Keratinocyte (primary cell): ENCODE data around the gene FDPS. TPM values are rescaled to one million over a fixed set of nuclear protein-coding genes. Genes with fewer than 3 reads are reported as not detected.

Source experiments
- DNase-seq: peaks from one replicate; pipeline ENCODE4 v3.0.0-alpha.2; 2011; ENCODE audit warnings: low read depth, missing footprints, low spot score
- FAIRE-seq: peaks from 2 replicates; lab custom pipeline; 2011; peaks lifted over from hg19 to GRCh38; lab: Jason Lieb, UNC
- H2AFZ ChIP-seq: 2 replicates; pipeline ENCODE4 v1.6.0; 2012; ENCODE audit warnings: low read length, control low read depth, inconsistent platforms; ENCODE audit not compliant: control insufficient read depth
- H3K27ac ChIP-seq: 2 replicates; pipeline ENCODE4 v1.5.1; 2011; ENCODE audit warnings: low read length; ENCODE audit not compliant: control insufficient read depth, insufficient read depth
- H3K27me3 ChIP-seq: 3 replicates; pipeline ENCODE4 v1.6.0; 2011; ENCODE audit warnings: low read length; ENCODE audit not compliant: control insufficient read depth, insufficient read depth; ENCODE audit errors: extremely low read depth
- H3K36me3 ChIP-seq, 2 experiments: 2 replicates in 1 of 2; 3 replicates in 1 of 2; pipeline ENCODE4 v1.5.1; 2011; ENCODE audit warnings: low read length in 2 of 2, mild to moderate bottlenecking in 1 of 2; ENCODE audit not compliant: control insufficient read depth in 2 of 2, insufficient read depth in 2 of 2; ENCODE audit errors: extremely low read depth in 1 of 2
- H3K4me1 ChIP-seq: 3 replicates; pipeline ENCODE4 v1.5.1; 2011; ENCODE audit warnings: low read length; ENCODE audit not compliant: control insufficient read depth, insufficient read depth; ENCODE audit errors: extremely low read depth
- H3K4me2 ChIP-seq: 3 replicates; pipeline ENCODE4 v1.6.0; 2011; ENCODE audit warnings: low read depth, low read length; ENCODE audit not compliant: control insufficient read depth, insufficient read depth; ENCODE audit errors: extremely low read depth
- H3K4me3 ChIP-seq, 3 experiments: fragments of 200-600 bp in 1 of 3; sonication (generic) in 1 of 3; 2 replicates in 2 of 3; 3 replicates in 1 of 3; pipeline ENCODE4 v1.5.1; 2011 to 2016; ENCODE audit warnings: low read length in 3 of 3, mild to moderate bottlenecking in 3 of 3, control low read depth in 2 of 3, inconsistent platforms in 1 of 3, low read depth in 1 of 3, mixed read lengths in 1 of 3, mixed run types in 1 of 3, moderate library complexity in 1 of 3; ENCODE audit not compliant: control insufficient read depth in 2 of 3, insufficient read depth in 2 of 3; ENCODE audit errors: extremely low read depth in 1 of 3
- H3K79me2 ChIP-seq: 2 replicates; pipeline ENCODE4 v1.6.0; 2012; ENCODE audit warnings: low read length; ENCODE audit not compliant: control insufficient read depth, insufficient read depth
- H3K9ac ChIP-seq: 3 replicates; pipeline ENCODE4 v1.6.0; 2011; ENCODE audit warnings: low read length; ENCODE audit not compliant: control insufficient read depth, insufficient read depth; ENCODE audit errors: extremely low read depth
- H3K9me1 ChIP-seq: 3 replicates; pipeline ENCODE4 v1.6.0; 2011; ENCODE audit warnings: low read length; ENCODE audit not compliant: control insufficient read depth, insufficient read depth; ENCODE audit errors: extremely low read depth
- H3K9me3 ChIP-seq: 2 replicates; pipeline ENCODE4 v1.5.1; 2012; ENCODE audit warnings: low read depth, low read length; ENCODE audit not compliant: control insufficient read depth
- H4K20me1 ChIP-seq: 3 replicates; pipeline ENCODE4 v1.6.0; 2011; ENCODE audit warnings: low read length; ENCODE audit not compliant: control insufficient read depth, insufficient read depth; ENCODE audit errors: extremely low read depth
- CTCF ChIP-seq, 3 experiments: IDR thresholded peaks in 1 of 3; conservative IDR thresholded peaks in 1 of 3; optimal IDR thresholded peaks in 1 of 3; 2 replicates in 2 of 3; 3 replicates in 1 of 3; pipeline versions ENCODE3 to v1.5.1; 2011; ENCODE audit warnings: low read length in 3 of 3, mild to moderate bottlenecking in 3 of 3, moderate library complexity in 2 of 3, control low read depth in 1 of 3, inconsistent platforms in 1 of 3; ENCODE audit not compliant: insufficient read depth in 2 of 3; ENCODE audit errors: extremely low read depth in 1 of 3
- EZH2 ChIP-seq: IDR thresholded peaks from one replicate; pipeline ENCODE4 v1.6.1; 2012; ENCODE audit warnings: inconsistent platforms, mild to moderate bottlenecking, low read length, moderate library complexity
- dilution Hi-C: fragments of 300-500 bp; cut with MboI; formaldehyde crosslinking; loops from one replicate; pipeline ENCODE4 v1.7.0; 2020; ENCODE audit warnings: low sequenced_read_pairs; ENCODE audit not compliant: extremely low pct_ligation_motif_present
- polyA plus RNA-seq, 5 experiments: library from polyadenylated mRNA; depleted of rRNA in 3 of 5; stranded (reverse) in 3 of 5; stranded (forward) in 1 of 5; unstranded in 1 of 5; fragments of >200 nt; gene quantifications; 1 replicate in 1 of 5; 2 replicates in 3 of 5; 3 replicates in 1 of 5; pipeline versions ENCODE4 v1.2.1 to v1.2.3, GENCODE V29; 2011 to 2012; ENCODE audit warnings: missing spikeins in 2 of 5, low read depth in 1 of 5, low replicate concordance in 1 of 5

FDPS gene
- polyA plus RNA-seq, 1 donor (not counting 4 experiments of a cell fraction or from before 2014, with no cell fraction given), result 821 TPM

DNA sequence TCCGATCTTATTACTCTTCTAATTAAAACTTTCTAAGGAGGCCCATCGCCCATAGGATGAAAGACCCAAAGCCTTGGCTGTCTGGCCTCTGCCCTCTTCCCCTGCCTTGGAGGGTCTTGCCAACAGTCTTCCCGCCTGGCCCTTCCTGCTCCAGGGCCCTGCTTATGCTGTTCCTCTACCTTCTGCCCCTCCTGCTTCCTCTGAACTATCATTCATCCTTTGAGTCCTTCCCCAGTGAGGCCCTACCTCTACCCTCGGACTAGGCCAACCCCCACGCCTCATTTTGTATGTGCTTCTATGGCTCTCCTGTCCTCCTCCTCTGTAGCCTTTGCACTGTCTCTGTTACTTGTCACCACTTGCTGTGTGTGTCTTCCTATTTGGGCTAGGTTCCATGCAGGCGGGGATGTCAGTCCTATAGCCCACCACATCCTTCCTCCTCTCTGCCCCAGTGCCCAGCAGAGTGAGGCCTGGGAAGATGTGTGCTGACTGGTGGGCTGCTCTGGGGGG is 17.4 kb downstream of the FDPS start:
- H3K27me3 ChIP-seq, result no peaks in the 10 kb centered on the region
- no peak overlapping the region for H3K4me2 ChIP-seq
- DNase-seq (no peak), FAIRE-seq (no peak)
- H3K4me3 ChIP-seq, result no peak overlapping the region
- H3K27ac ChIP-seq, result no peak overlapping the region
- dilution Hi-C loops, result no loop called here
- H3K9me1 ChIP-seq, result no peaks in the 10 kb centered on the region
- H3K9ac ChIP-seq, result no peak overlapping the region
- peaks cover 14% of the 10 kb centered on the region for H3K4me1 ChIP-seq
- H3K79me2 ChIP-seq, result peaks cover 16% of the 10 kb centered on the region
- TF ChIP-seq EZH2, result no peak
- TF ChIP-seq CTCF (optimal IDR thresholded peaks at IDR 0.05 in 1 of 3, IDR thresholded peaks at IDR 0.05 in 1 of 3, conservative IDR thresholded peaks at IDR 0.05 in 1 of 3; ENCODE audit: extremely low read depth in 1 of 3, insufficient read depth in 2 of 3, low read length in 3 of 3), result no peak
- H3K9me3 ChIP-seq, result no peaks in the 10 kb centered on the region
- H4K20me1 ChIP-seq, result peaks cover 7% of the 10 kb centered on the region
- no peak overlapping the region for H2AFZ ChIP-seq
- peaks cover 18 to 26% of the 10 kb centered on the region in 2 experiments for H3K36me3 ChIP-seq

- no peaks in the 10 kb centered on the region for H3K27me3 ChIP-seq
- H3K9ac ChIP-seq, result no peak overlapping the region
- DNase-seq (no peak), FAIRE-seq (no peak)
- no peak overlapping the region for H3K4me2 ChIP-seq
- no peak overlapping the region for H2AFZ ChIP-seq
- TF ChIP-seq EZH2 (no peak), CTCF (optimal IDR thresholded peaks at IDR 0.05 in 1 of 3, IDR thresholded peaks at IDR 0.05 in 1 of 3, conservative IDR thresholded peaks at IDR 0.05 in 1 of 3; ENCODE audit: extremely low read depth in 1 of 3, insufficient read depth in 2 of 3, low read length in 3 of 3) (no peak)
- H3K79me2 ChIP-seq, result peaks cover 16% of the 10 kb centered on the region
- no peaks in the 10 kb centered on the region for H3K9me3 ChIP-seq
- peaks cover 7% of the 10 kb centered on the region for H4K20me1 ChIP-seq
- H3K4me3 ChIP-seq, result no peak overlapping the region
- no peak overlapping the region for H3K27ac ChIP-seq
- dilution Hi-C loops, result no loop called here
- no peaks in the 10 kb centered on the region for H3K9me1 ChIP-seq
- peaks cover 14% of the 10 kb centered on the region for H3K4me1 ChIP-seq
- peaks cover 21 to 26% of the 10 kb centered on the region in 2 experiments for H3K36me3 ChIP-seq
These were observed 18.0 kb downstream of the FDPS start for GRCh38 chr1:155326631-155327037.
